ENCODE results near the gene SETD3.
A peak's percentile ranks its signal among the peaks of the same experiment; 100 is the strongest.

The SETD3 gene

DNA sequence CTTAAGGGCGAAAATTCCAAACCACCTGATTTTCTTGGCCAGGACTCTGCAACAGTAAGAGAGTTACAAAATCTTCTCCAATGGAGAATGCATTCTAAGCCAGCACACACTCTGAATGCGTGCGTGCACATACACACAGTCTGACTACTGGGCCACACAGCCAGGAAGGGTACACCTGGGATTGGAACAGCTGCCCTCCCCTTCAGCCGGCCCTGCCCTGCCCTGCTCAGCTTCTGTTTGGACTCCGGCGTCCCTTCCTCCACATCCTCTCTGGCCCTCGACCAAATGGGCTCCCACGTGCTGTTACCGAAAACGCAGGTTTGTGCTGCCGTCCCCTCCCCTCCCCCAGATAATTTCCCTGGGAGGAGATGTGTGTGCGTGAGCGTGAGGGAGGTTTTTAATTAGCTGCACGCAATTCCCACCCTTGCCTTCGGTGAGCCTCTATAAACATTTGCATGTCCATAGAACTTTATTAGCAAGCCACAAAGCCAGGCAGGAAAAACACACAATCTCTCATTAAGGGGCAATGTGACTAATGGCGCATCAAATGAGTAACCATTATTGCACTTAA is 43.5 kb upstream of the SETD3 start:
- H3K4me3 ChIP-seq (ENCODE audit: low read depth, low read length): no peak overlapping the region
- no peak for DNase-seq (ENCODE audit: low read depth)
- TF ChIP-seq, protein P1, sequence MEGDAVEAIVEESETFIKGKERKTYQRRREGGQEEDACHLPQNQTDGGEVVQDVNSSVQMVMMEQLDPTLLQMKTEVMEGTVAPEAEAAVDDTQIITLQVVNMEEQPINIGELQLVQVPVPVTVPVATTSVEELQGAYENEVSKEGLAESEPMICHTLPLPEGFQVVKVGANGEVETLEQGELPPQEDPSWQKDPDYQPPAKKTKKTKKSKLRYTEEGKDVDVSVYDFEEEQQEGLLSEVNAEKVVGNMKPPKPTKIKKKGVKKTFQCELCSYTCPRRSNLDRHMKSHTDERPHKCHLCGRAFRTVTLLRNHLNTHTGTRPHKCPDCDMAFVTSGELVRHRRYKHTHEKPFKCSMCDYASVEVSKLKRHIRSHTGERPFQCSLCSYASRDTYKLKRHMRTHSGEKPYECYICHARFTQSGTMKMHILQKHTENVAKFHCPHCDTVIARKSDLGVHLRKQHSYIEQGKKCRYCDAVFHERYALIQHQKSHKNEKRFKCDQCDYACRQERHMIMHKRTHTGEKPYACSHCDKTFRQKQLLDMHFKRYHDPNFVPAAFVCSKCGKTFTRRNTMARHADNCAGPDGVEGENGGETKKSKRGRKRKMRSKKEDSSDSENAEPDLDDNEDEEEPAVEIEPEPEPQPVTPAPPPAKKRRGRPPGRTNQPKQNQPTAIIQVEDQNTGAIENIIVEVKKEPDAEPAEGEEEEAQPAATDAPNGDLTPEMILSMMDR (conservative IDR thresholded peaks at IDR 0.05; ENCODE audit: low read depth, low read length): no peak

DNA sequence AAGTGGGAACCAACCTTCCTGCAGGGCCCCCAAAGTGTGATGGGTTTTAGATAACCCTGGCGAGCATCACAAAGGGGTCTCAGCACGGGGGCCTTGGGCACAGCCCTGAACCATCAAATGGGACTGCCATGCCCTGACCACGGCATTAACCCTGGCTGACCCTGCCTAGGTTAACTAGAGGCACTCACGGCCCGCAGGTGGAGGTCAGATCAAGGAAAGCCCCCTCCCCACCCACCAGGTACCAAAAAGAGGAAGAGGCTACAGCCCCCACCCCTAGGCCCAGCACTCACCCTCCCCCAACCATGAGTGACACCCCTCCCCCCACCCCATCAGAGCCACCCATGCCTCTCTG is 43.0 kb upstream of the SETD3 start:
- no peak for DNase-seq (ENCODE audit: low read depth)
- no peak overlapping the region for H3K4me3 ChIP-seq (ENCODE audit: low read depth, low read length)
- TF ChIP-seq, protein P1 (conservative IDR thresholded peaks at IDR 0.05; ENCODE audit: low read depth, low read length): no peak

DNA sequence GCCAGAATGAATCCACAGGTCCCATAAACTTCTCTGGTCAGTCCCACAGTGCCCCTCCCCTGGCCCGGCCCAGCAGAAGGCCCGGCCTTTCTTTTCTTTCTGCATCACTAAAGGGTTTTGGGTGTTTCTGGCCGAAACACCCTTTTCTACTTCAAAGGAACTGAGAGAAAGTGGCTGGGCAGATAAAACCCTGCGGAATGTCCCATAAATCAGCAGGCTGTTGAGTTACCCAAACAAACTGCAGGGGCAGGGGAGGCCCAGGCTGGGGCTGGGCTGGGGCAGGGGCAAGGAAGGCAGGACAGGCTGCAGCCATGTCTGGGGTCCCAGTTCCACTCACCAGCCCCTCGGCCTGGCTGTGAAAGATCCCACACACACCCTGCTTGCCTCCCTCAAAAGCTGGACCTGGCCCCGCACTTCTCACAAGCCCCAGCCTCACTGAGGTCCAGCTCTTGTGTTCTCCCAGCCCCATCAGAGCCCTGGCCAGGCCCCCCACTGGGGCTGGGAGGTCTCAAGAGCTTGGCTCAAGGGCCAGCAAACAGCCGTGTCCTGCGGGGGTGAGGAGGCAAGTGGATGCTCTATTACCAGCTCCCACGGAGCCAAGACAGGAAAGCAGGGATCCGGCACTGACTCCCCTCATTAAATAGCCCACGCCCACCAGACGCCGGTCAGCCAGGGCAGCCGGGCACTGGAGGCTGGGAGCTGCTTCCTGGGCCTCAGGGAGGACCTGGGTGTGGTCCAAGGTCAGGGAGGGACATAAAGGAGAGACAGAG is 42.5 kb upstream of the SETD3 start:
- DNase-seq (ENCODE audit: low read depth): peak; percentile 38
- TF ChIP-seq, protein P1 (conservative IDR thresholded peaks at IDR 0.05; ENCODE audit: low read depth, low read length): no peak
- no peak overlapping the region for H3K4me3 ChIP-seq (ENCODE audit: low read depth, low read length)

DNA sequence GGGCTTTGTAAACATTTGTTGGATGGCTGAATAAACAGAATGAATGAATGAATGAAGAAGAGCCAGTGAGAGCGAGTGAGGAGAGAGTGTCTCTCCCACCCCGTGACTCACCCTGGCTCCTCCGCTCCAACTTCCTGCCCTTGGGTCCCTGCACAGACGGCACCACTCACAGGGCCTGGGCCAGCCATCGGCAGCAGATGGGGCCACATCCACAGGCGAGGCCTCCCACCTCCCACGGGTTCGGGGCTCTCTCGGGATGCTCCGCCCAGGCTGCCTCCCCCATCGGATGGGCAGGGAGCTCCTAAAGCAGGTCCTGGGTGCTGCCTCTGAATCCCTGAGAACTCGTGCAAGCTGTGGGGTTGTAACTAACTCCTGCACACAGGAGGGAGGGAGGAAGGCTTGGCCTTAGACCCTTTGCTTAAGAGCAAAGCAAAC is 41.8 kb upstream of the SETD3 start:
- DNase-seq (ENCODE audit: low read depth): peak; percentile 44
- TF ChIP-seq, protein P1 (conservative IDR thresholded peaks at IDR 0.05; ENCODE audit: low read depth, low read length): no peak
- H3K4me3 ChIP-seq (ENCODE audit: low read depth, low read length): no peak overlapping the region

DNA sequence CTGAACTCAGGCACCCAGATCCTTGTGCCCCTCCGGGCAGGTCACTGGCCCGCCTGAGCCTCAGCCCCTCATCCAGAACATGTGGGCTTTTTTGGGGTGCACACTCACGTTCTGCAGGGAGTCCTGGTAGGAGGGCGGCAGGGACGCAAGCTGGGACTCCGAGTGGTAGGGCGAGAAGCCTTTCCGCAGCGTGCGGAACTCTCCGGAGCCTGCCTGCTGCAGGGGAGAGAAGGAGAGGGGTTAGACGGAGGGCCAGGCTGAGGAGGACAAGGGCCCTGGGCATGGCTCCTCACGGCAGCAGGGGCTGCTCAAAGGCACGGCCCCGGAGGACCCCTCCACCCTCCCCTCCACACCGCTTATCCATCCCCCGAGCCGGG is 41.4 kb upstream of the SETD3 start:
- TF ChIP-seq, protein P1 (conservative IDR thresholded peaks at IDR 0.05; ENCODE audit: low read depth, low read length): no peak
- no peak overlapping the region for H3K4me3 ChIP-seq (ENCODE audit: low read depth, low read length)
- no peak for DNase-seq (ENCODE audit: low read depth)

DNA sequence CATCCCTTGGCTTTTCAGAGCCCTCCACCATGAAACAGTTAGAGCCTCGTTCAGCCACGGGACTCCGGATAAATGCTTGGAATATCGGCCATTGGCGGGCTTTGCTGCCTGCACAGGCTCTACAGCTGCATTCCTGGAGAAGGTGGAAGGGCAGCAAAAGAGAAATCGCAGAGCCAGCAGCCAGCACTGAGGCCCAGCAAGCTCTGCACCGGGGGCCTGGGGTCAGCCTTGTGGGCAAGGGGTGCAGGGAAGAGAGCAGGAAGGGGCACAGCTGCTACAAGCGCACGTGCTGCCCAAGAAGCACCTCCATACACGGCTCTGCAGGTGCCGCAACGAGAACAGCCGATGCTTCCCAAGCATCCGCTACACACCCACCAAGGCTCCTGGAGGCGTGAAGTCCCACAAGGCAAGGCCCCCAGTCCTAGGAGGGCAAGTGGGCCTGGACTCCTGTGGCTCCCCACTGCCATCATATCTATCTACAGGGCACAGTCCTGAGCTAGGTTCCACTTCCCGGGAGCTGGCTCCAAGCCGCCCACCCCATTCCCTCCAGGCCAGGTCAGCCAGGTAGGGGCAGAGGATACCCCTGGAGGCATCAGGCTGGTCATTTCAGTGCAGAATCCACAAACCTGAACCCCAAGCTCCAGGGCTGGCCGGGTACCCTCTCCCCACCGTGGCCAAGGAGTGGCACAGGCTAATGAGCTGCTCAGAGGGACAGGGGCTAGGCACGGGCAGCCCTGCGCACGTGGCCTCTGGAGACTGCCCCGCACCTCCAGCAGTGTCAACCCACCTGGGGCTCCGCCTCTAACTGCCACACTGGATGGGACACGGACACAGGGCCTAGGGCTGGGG is 40.7 kb upstream of the SETD3 start:
- TF ChIP-seq, protein P1 (conservative IDR thresholded peaks at IDR 0.05; ENCODE audit: low read depth, low read length): no peak
- no peak for DNase-seq (ENCODE audit: low read depth)
- no peak overlapping the region for H3K4me3 ChIP-seq (ENCODE audit: low read depth, low read length)

Data from choroid plexus epithelial cell (primary cell).